HG03196 (cell line): ENCODE results near the gene DEFB112.

Experiments
- ATAC-seq: cut with Tn5 transposase; IDR thresholded peaks from one replicate; pipeline ENCODE4 v1.9.1; 2021; ENCODE audit not compliant: unreplicated experiment

Gene DEFB112, protein sequence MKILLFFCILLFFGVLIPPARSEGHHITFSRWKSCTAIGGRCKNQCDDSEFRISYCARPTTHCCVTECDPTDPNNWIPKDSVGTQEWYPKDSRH

DNA sequence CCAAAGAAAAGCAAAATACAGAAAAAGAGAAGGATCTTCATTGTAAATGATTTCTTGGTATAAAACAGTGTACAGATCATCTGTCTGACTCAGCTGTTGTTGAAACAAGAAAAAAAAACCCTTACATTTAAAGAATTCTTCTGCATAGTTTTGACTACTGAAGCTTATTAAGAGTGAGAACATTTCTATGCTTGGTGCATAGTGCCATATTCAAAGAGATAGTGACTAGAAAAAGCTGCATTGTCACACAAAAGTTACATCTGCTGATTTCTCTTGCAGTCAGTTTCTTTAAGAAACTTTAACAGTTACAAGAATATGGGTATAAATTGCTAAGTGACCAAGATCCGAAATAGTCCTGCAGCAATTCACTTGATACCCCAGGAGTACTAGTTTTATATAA is at the start of gene DEFB112:
Gene DEFB112, minus strand, starts transcription at position 101 of the 400 bp plus-strand sequence. Its CDS starts 60 bp downstream, at position 41.
- ATAC-seq: no peak

DNA sequence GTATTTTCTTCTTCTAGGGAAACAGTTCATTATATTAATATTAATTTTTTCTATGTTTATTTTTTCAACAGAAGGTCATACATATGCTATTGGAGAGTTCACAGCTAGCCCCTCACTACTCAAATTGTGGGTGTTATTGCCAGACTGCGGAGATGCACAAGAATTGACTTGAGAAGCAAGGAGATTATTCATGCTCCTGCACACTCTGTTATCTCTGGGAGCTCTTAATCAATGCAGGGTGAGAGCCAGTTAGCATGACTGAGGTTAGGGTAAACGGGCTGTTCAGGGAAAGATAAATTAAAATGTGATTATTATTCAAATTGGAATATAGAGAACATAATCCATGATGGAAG is 48.9 kb upstream of the DEFB112 start:
- no peak for ATAC-seq

DNA sequence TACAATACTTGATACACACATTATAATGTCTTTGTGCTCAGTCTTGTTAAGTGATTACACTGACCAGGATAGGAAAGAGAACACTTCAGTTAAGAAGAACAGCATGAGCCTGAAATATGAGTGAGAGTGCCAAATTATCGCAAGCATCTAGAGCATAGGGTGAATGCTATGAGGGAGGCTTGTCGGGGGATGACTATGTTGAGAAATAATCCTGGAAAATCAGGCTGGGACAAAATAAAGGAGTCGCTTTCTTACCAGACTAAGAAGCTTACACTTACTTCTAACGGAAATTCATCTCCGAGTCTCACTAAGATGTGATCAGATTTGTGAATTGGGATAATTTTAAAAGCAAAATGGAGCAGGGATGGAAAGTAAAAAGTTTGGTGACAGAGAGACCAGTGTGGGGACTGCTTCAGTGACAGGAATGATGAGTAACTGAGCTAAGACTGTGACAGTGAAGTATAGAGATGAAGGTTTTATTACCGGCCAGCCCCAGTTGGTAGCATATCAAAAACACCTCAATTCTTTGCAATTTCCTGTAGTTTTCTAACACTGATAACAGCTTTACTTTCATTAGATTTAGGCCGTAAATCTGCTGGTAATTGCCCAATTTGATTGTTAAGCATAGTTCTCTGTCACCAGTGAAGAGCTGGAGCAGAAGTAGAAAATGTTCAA is 48.4 kb upstream of the DEFB112 start:
- no peak for ATAC-seq

DNA sequence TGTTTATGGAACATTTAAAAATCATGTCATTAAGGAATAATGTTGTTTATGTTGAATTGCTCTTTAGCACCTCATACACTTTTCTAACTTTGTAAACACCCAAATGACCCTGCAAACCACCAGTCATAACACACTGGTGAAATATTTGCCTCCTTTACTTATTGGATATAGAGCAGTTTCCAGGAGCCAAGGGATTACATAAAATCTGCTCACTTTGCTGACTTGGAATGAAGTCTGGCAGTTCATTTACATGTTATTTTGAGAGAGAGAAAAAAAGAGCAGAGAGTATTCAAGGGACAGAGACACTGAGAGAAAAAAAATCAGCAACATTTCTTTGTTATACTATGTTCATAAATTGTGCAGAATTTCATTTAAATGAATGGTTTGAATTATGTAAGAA is 46.6 kb upstream of the DEFB112 start:
- no peak for ATAC-seq

DNA sequence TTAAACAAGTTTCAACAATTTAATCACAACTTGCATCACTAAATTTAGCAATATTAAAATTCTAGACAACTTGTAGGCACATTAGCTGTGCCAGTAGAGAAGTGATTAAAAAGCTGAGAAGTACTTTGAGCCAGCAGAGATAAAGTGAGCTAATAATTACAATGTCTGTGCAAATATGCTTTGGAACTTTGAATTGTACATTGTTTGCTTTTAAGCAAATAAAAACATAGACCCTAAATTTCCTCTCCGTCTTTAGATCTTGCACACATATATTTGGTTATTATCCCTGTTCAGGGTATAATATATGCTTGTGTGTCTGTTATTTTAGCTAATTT is 44.2 kb upstream of the DEFB112 start:
- ATAC-seq: no peak

DNA sequence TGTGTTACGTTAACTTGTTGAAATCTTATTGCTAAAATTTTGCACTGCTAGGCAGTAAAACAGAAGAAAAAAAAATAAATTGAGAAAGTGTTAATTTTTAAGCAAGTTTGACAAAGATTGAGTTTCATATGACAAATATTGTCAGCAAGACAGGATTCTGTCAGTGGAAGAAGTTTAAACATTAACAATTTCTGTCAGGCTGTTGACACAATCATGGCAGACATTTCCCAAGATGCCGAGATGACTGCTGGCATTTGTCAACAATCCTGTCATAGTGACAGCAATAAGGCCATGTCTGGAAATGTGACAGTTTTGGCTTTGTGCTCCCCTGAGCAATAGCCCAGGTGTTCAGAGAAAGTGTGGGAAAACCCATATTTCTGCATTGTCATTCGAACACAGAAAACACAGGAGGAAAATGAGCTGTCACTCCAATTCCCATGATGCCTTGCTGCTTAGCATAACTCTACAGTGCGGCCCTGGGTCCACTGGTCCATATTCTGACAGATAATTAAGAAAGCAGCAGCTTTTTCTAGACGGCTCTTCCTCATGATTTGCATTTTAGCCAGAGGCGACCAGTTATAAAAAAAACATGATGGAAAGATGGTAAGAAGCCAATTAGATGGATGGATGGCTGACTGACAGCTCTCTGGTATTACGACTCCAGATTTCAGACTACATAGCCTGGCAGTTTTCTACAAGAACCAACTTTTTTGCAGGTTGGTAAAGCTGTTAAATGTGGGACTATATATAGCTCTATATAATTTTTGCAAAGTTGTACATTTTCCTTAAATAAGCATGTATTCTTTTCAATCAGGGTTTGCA is 43.6 kb upstream of the DEFB112 start:
- no peak for ATAC-seq

DNA sequence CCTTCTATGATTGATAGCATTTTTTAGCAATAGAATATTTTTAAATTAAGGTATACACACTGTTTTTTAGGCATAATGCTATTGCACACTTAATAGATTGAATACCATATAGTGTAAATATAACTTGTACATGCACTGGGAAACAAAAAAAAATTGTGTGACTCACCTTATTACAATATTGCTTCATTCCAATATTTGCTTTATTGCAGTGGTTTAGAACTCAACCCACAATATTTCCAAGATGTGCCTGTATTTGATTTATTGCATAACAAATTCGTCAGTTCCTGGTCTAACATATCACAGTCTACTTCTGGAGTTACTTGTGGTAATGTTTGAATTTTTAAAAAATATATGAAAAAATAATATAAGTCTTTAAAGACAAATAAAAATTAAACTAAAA is 41.9 kb upstream of the DEFB112 start:
- ATAC-seq: no peak

DNA sequence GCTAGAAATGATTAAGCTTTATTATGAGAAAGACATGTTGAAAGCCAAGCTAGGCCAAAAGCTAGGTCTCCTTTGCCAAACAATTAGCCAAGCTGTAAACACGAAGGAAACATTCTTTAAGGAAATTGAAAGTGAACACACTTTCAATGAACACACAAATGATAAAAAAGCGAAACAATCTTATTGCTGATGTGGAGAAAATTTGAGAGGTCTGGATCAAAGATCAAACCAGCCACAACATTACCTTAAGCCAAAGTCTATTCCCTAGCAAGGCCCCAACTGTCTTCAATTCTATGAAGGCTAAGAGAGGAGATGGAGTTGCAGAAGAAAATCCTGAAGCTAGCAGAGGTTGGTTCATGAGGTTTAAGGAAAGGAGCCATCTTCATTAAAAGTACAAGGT is 40.2 kb upstream of the DEFB112 start:
- no peak for ATAC-seq

DNA sequence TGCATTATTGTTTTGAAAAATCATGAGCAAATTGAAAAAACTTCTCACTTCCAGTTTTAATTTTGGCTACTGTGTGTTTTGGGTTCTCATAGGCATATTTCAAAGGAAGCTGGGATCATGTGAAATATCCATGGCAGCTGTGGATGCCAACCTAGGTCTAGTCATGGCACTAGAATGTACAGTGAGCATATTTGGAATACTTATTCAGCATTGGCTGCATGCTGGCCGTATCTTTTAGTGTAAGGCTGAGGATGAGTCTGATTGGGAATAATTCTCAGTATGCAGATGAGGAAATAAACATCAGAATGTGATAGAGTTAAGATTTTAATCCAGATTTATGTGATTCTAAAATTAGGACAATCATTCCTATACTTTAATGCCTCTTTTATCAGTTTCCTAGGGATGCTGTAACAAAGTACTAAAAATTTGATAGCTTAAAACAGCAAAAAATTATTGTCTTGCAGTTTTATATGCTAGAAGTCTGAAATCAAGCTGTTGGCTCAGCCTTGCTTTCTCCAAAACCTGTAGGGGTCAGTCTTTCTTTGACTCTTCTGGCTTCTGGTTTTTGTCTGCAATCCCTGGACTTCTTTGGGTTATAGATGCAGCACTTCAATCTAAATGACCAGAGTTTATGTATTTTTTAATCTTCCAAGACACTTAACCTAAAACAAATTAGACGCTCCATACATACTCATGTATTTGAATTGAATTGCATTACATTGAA is 37.7 kb upstream of the DEFB112 start:
- ATAC-seq: no peak

DNA sequence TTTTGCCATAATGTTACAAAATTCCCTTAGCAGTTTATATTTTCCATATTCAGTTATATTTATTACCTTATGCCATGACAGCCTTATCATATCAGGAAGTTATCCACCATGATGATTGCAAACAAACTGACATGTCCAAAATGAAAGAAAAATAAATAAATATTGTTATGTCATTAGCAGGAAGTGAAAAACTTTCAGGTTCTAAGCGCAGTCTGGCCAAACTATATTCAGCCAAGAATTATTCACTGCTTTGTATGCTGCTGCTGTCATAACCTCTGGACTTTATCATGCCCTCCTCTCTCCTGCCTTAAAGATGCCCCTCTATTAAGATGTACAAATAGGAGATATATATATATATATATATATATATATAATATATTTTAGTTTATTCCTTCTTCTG is 27.7 kb upstream of the DEFB112 start:
- ATAC-seq: no peak

DNA sequence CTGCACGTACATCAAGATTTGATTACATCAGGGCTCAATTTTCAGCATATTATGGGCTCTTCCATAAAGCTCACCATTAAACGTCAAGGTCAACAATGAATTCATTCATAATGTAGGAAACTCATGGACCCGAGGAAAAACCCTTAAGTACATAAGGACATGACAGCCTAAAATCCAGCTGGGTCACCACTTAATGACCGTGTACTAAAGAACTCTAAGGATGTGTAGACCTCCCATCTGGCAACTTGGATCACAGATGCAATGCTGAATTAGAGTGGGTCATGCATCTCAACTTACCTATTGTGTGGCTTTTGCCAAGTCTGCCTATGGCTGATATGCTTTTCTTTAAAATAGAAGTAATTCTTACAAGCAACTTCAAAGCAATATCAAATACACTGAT is 26.7 kb upstream of the DEFB112 start:
- no peak for ATAC-seq

DNA sequence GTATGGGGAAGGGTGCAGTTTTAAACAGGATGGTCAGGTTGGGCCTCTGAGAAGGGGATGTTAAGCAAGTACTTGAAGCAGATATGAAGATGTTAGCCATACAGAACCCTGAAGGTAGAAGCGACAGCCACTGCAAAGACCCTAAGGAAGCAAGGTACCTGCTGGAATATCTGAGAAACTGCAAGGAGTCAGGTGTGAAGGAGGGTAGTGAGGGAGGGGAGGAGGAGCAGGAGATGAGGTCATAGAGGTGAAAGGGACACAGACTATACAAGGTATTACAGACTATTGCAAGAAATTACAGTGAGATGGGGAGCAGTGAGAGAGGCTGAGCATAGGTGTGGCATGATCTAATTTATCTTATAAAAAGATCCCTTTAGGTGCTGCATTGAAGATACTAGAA is 22.2 kb upstream of the DEFB112 start:
- no peak for ATAC-seq

DNA sequence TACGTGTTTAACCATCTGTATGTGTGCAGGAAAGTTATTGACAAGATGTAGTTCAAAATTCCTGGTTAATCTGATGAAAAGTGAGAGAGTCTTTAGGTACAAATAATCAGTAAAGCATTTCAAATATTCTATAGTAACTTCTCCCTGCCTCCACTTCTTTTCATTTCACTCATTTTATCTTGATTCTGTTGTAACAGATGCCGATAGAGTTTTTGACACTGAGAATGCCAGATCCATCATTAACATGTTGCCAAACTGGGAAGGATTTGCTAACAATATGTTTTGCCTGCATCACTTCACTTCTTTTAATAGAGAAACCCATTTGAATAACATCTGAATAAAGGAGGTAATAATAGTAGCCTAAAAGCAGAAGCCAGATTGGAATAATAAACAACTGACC is 20.4 kb upstream of the DEFB112 start:
- no peak for ATAC-seq

DNA sequence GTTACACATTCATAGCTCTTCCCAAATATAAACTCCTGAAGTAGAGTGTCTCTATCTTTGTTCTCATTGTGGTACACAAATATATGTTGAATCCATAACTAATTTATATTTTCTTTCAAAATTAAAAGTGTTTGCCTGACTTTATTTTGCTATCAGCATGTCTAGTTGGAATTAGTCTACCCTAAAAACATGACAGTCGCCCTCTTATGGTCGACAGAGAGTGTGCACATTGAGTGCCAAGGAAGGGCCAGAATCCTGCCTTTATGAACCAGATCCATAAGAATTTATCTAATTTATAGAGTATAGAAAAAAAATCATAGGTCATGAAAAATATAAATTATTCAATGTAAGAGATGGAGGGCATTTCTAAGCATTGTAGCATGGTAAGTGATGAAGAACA is 12.3 kb upstream of the DEFB112 start:
- ATAC-seq: no peak

DNA sequence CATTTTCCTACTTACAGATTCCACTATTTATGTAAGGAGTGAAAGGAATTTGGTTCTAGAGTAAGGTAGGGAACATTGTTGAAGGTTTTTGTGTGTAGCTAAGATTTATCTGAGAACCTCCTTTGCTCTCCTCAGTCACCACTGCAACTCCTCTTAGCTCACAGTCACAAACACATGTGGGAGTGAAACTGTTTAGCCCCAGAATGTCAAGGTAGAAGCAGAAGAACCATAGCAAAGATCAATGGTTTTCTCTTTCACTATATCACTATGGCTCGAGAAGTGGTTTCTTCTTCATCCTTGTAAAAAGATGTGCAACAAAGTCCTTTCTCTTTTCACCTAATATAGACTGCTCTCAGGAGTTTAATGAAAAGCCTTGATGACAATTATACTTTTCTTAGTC is 6.5 kb upstream of the DEFB112 start:
- no peak for ATAC-seq

DNA sequence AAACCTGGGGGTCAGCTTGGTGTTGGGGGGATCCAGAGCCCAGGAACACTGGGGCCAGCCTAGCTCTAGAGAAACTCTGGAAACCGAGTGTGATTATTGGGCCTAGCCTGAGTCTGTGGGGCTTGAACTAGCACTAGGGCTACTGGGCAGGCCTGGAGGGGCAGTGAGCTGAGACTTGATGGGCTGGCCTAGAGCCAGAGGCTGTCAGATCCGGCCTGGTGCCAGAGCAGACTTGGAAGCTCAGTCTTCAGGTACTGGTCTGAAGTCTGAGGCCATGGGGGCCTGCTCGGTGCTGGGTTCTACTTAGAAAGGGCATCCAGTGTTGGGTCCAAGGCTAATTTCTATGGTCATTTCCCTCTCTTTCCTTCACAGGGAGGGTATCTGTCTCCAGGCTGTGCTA is 2.7 kb downstream of the DEFB112 start:
- ATAC-seq: no peak

DNA sequence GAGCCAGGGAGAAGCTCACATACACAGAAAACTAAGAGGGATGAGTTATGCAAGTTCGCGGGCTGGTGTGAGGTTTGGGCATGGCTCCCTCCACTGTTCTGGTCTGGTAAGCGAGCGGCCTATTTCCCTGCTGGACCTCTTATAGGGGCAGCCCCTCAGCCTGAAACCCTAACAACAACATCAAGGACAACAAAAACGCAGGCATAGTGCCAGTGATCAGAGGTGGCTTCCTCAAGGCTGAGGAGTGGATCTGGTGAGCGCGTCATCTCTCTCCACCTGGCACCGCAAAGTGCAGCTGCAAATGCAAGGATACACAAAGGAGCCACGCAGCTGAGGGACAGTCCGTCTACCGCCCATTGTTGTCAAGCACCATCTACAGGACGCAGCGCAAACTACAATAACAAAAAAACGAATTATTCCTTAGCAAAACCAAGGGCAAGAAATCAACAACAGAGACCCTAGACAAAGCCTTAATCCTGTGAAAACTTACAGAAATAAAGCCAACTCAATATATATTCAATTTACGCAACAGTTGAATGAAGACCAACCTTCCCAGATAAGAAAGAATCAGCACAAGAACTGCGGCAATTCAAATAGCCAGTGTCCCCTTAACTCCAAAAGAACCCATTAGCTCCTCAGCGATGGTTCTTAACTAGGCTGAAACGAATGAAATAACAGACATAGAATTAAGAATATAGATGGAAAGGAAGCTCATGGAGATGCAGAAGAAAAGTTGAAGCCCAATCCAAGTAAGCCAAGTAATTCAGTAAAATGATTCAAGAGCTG is 18.8 kb downstream of the DEFB112 start:
- ATAC-seq: no peak

DNA sequence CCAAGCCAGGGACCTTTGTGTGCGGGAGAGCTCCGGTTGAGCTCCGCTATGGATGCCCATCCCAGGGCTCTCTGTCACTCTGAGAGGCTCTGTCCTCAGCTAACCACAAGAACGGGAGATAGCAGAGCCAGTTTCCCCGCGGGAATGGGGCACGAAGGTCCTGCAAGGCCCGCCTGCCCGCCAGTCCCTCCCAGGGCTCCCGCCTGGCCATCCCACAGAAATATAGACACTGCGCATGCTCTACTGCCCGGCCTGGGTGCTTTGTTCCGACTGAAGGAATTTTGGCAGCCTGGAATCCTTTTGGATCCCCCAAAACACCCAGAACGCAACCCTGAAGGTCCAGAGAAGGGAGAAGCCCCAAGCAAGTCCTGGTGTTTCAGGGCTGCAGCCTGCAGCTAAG is 19.4 kb downstream of the DEFB112 start:
- no peak for ATAC-seq

DNA sequence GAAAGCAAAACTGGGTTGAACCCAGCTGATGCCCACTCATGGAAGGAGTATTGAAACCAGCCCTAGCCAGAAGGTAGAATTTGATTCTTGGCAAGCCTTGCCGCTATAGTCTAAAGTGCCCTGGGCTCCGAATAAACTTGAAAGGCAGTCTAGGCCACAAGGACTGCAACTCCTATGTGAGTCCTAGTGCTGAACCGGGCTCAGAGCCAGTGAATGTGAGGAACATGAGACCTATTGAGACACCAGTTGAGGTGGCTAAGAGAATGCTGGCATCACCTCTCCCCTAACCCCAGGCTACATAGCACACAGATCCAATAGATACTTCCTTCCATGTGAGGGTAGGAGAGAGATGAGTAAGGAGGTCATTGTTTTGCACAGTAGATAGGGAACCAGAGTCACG is 24.5 kb downstream of the DEFB112 start:
- no peak for ATAC-seq

DNA sequence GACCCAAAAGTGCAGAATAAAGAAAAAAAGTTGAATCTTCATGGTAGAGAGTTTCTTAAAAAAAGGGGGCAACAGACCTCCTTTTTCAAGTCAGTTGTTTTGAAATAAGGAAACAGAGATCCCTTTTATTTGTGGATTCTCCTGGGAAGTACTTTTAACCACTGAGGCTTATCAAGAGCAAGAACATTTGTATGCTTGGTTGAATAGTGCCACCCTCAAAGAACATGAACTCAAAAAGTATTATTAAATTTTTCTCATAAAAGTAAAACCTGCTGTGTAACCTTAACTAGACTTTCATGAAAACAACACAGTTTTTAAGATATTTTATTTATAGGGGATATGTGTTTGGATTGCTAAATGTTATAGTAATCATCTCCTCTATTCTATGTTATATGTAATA is 27.8 kb downstream of the DEFB112 start, which contains the start of gene DEFB110:
Gene DEFB110, minus strand, starts transcription at position 101 of the 400 bp plus-strand sequence. Its CDS starts 59 bp downstream, at position 42.
- ATAC-seq: no peak

DNA sequence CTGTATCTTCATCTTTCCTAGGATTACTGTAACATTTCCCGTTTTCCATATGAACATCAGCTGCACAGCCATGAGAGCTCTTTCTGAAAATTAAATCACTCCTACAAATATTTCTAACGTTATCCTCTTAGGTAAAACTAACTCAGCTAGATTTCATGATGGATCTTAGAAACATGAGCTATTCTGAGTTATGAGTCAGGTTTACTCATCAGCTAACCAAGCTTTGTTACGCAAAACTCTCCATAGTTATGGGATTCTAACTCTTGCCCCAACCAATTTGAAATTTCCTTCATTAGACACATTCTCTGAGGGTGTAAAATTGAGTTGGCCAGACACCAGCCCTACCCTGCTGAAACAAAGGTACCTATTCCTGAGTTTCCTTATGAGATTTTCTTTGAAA is 41.9 kb downstream of the DEFB112 start:
- no peak for ATAC-seq
